IMR-90 (cell line): ENCODE data around the gene CFAP210. TPM values are rescaled to one million over a fixed set of nuclear protein-coding genes. Genes with fewer than 3 reads are reported as not detected.
"Not testable (repeated sequence)": the region's sequence is repeated elsewhere in the genome, so short reads cannot be mapped to it uniquely, and the experiment has no call there.

Experiments
- ATAC-seq: fragments of 200-7000 bp; cut with Tn5 transposase; 2 replicates; pipeline ENCODE4 v1.9.1; 2020; ENCODE audit warnings: low read depth, mild to moderate bottlenecking, moderate library complexity
- BruUV-seq: library from RNA; stranded (reverse); fragments of 400-500 nt; replicated peaks from 2 replicates; lab custom pipeline; 2021; lab: Mats Ljungman, UMichigan
- CTCF ChIA-PET: fragments of 300-600 bp; formaldehyde crosslinking; extraction: SDS; loops from one replicate; lab custom pipeline; 2021; ENCODE audit warnings: antibody characterized with exemption; lab: Yijun Ruan, JAX
- POLR2A ChIA-PET: fragments of 300-600 bp; sonication (Branson Sonifier 250); formaldehyde crosslinking; loops from one replicate; lab custom pipeline; 2022; ENCODE audit warnings: antibody characterized with exemption; ENCODE audit not compliant: unreplicated experiment; lab: Charles Lee
- DNase-seq: peaks from one replicate; pipeline ENCODE4 v3.0.0; 2013
- H2AFZ ChIP-seq: replicated peaks from 2 replicates; pipeline ENCODE3; 2013; ENCODE audit warnings: low read length, mild to moderate bottlenecking; ENCODE audit not compliant: poor library complexity
- H2AK5ac ChIP-seq: 2 replicates; pipeline ENCODE4 v1.6.1; 2013; ENCODE audit warnings: low read depth, low read length, inconsistent platforms
- H2AK9ac ChIP-seq: replicated peaks from 2 replicates; pipeline ENCODE3; 2013; ENCODE audit warnings: mild to moderate bottlenecking, low read depth, low read length, moderate library complexity; ENCODE audit not compliant: poor library complexity
- H2BK120ac ChIP-seq: 2 replicates; pipeline ENCODE4 v1.6.1; 2013; ENCODE audit warnings: low read depth, low read length, inconsistent platforms
- H2BK15ac ChIP-seq: 3 replicates; pipeline ENCODE4 v1.6.1; 2013; ENCODE audit warnings: low read depth, low read length, inconsistent platforms
- H2BK20ac ChIP-seq: 2 replicates; pipeline ENCODE4 v1.6.1; 2013; ENCODE audit warnings: low read depth, mild to moderate bottlenecking, inconsistent platforms, low read length, moderate library complexity
- H2BK5ac ChIP-seq: 2 replicates; pipeline ENCODE4 v1.6.1; 2013; ENCODE audit warnings: mild to moderate bottlenecking, low read depth, low read length, inconsistent platforms; ENCODE audit not compliant: poor library complexity, severe bottlenecking
- H3K14ac ChIP-seq: replicated peaks from 2 replicates; pipeline ENCODE4 v1.6.1; 2013; ENCODE audit warnings: low read depth, low read length, inconsistent platforms
- H3K18ac ChIP-seq: 2 replicates; pipeline ENCODE4 v1.6.1; 2013; ENCODE audit warnings: low read depth, low read length, control low read depth
- H3K23ac ChIP-seq: 2 replicates; pipeline ENCODE4 v1.6.1; 2013; ENCODE audit warnings: low read depth, low read length, inconsistent platforms
- H3K27ac ChIP-seq: 2 replicates; pipeline ENCODE4 v1.5.1; 2013; ENCODE audit warnings: mild to moderate bottlenecking, control low read depth, low read length; ENCODE audit not compliant: insufficient read depth
- H3K27me3 ChIP-seq: 2 replicates; pipeline ENCODE4 v1.6.1; 2013; ENCODE audit warnings: low read length; ENCODE audit not compliant: control insufficient read depth, insufficient read depth
- H3K36me3 ChIP-seq: 2 replicates; pipeline ENCODE4 v1.6.1; 2013; ENCODE audit warnings: low read length, mixed read lengths; ENCODE audit not compliant: control insufficient read depth, insufficient read depth
- H3K4ac ChIP-seq: 2 replicates; pipeline ENCODE4 v1.6.1; 2013; ENCODE audit warnings: low read depth, low read length, inconsistent platforms
- H3K4me1 ChIP-seq: 2 replicates; pipeline ENCODE4 v1.6.1; 2013; ENCODE audit warnings: low read length, mixed read lengths; ENCODE audit not compliant: control insufficient read depth, insufficient read depth
- H3K4me2 ChIP-seq: 2 replicates; pipeline ENCODE4 v1.6.1; 2013; ENCODE audit warnings: low read depth, mild to moderate bottlenecking, control low read depth, low read length, moderate library complexity
- H3K4me3 ChIP-seq: 2 replicates; pipeline ENCODE4 v1.5.1; 2013; ENCODE audit warnings: low read depth, mild to moderate bottlenecking, control low read depth, low read length, moderate library complexity; ENCODE audit not compliant: insufficient read depth
- H3K56ac ChIP-seq: 2 replicates; pipeline ENCODE4 v1.6.1; 2013; ENCODE audit warnings: low read length, inconsistent platforms; ENCODE audit not compliant: insufficient read depth; ENCODE audit errors: extremely low read depth
- H3K79me1 ChIP-seq, 2 experiments: 2 replicates each; pipeline ENCODE4 v1.6.1; 2013; ENCODE audit warnings: low read length in 2 of 2, inconsistent platforms in 1 of 2, low read depth in 1 of 2
- H3K9ac ChIP-seq: 2 replicates; pipeline ENCODE4 v1.6.1; 2013; ENCODE audit warnings: low read depth, low read length, control low read depth
- H3K9me1 ChIP-seq: 2 replicates; pipeline ENCODE4 v1.6.1; 2013; ENCODE audit warnings: low read length, inconsistent platforms; ENCODE audit not compliant: insufficient read depth
- H3K9me3 ChIP-seq: 2 replicates; pipeline ENCODE4 v1.6.1; 2013; ENCODE audit warnings: low read length; ENCODE audit not compliant: control insufficient read depth, insufficient read depth
- H4K20me1 ChIP-seq: 2 replicates; pipeline ENCODE4 v1.6.1; 2013; ENCODE audit warnings: low read length, inconsistent platforms; ENCODE audit not compliant: insufficient read depth
- H4K5ac ChIP-seq: 2 replicates; pipeline ENCODE4 v1.6.1; 2013; ENCODE audit warnings: mild to moderate bottlenecking, low read depth, low read length, control low read depth
- H4K8ac ChIP-seq, 2 experiments: 2 replicates each; pipeline ENCODE4 v1.6.1; 2013; ENCODE audit warnings: low read depth in 2 of 2, low read length in 2 of 2, control low read depth in 1 of 2, inconsistent platforms in 1 of 2
- H4K91ac ChIP-seq: 2 replicates; pipeline ENCODE4 v1.6.1; 2013; ENCODE audit warnings: low read depth, low read length, inconsistent platforms; ENCODE audit not compliant: insufficient read depth
- WGBS, 2 experiments: methylation state at CpG; one replicate each; pipeline versions ENCODE4 v1.1.5 to v1.1.7; 2013; ENCODE audit warnings: missing lambda C conversion rate in 2 of 2; ENCODE audit not compliant: insufficient read length in 1 of 2; ENCODE audit errors: extremely low coverage in 2 of 2; 5-methylcytosine and 5-hydroxymethylcytosine counted together
- dilution Hi-C: fragments of 300-500 bp; cut with HindIII; formaldehyde crosslinking; loops from one replicate; pipeline ENCODE4 v1.14.3; 2018; ENCODE audit warnings: low sequenced_read_pairs; ENCODE audit not compliant: unreplicated experiment
- in situ Hi-C: fragments of 300-500 bp; cut with MboI; formaldehyde crosslinking; loops from 3 replicates; pipeline ENCODE4 v1.14.3; 2019; ENCODE audit warnings: low sequenced_read_pairs, inconsistent platforms, mixed read lengths
- intact Hi-C: fragments of 100-400 bp; cut with micrococcal nuclease; formaldehyde crosslinking; loops from 2 replicates; pipeline ENCODE4 v1.10.0; 2022
- microRNA-seq, 2 experiments: library from miRNA; stranded (forward) in 1 of 2; unstranded in 1 of 2; fragments of 10-50 nt in 1 of 2; fragments of <30 nt in 1 of 2; gene quantifications in 1 of 2; microRNA quantifications in 1 of 2; one replicate each; pipeline versions ENCODE3 to v1.1.0; 2013 to 2020; ENCODE audit not compliant: insufficient read depth in 1 of 2, insufficient read length in 1 of 2, unreplicated experiment in 1 of 2
- polyA plus RNA-seq, 3 experiments: library from polyadenylated mRNA; depleted of rRNA; stranded (reverse); fragments of >200 nt; gene quantifications; 2 replicates each; pipeline ENCODE4 v1.2.3, GENCODE V29; 2012; ENCODE audit warnings: low replicate concordance in 1 of 3
- small RNA-seq, 5 experiments: library from RNA; depleted of rRNA; stranded (forward); fragments of <200 nt; gene quantifications; one replicate each; pipeline ENCODE3, GENCODE V24; 2012
- total RNA-seq: library from RNA; depleted of rRNA; stranded (reverse); fragments of >200 nt; gene quantifications from 2 replicates; pipeline ENCODE4 v1.2.3, GENCODE V29; 2012; rRNA removed

CFAP210 gene
- total and polyA plus RNA-seq, 2 of the 4 experiments (the other 2 are of a cell fraction) = not detected

GRCh38 chr2:169596546-169596945, 97.7 kb downstream of the CFAP210 start:
- H3K14ac ChIP-seq, dilution Hi-C loops, POLR2A ChIA-PET, H3K36me3 ChIP-seq, H3K4me3 ChIP-seq, H2BK20ac ChIP-seq, H3K4me1 ChIP-seq, ATAC-seq, H4K5ac ChIP-seq, BruUV-seq, H2AK9ac ChIP-seq, in situ Hi-C loops, H2AK5ac ChIP-seq, H2BK15ac ChIP-seq, H3K4ac ChIP-seq, H3K9ac ChIP-seq, H2BK120ac ChIP-seq, H2BK5ac ChIP-seq, H4K91ac ChIP-seq, DNase-seq, H3K18ac ChIP-seq, intact Hi-C loops, H3K56ac ChIP-seq, H3K23ac ChIP-seq, H3K9me3 ChIP-seq, H2AFZ ChIP-seq, H3K27me3 ChIP-seq, H3K9me1 ChIP-seq, H3K27ac ChIP-seq, H3K4me2 ChIP-seq, H4K8ac ChIP-seq: not testable (repeated sequence)
- CTCF ChIA-PET = interaction anchor here (0.6 kb wide), 1 partner anchor 36 kb away, joined by 4 read pairs; no protein-coding TSS in a partner anchor
- WGBS, 2 experiments = 80% methylated on average over 1 of the region's 7 CpGs; no CpG with 5 or more reads in 1 of the 2 experiments
- Histone ChIP-seq H4K20me1 (peaks cover 25% of the 10 kb centered on the region), H3K79me1 (peaks cover 2 to 24% of the 10 kb centered on the region in 2 experiments; a peak in 3 of 4 replicates)

Small RNAs within 50 kb of the gene (microRNA-seq; reads per million reads assigned to microRNA genes)
- gene RF00432 (ENCODE audit: insufficient read depth, insufficient read length) = not detected

Small RNAs within 50 kb of the gene (small RNA-seq; reads per million reads assigned to genes)
- gene RF00432 = 0 to 0.04 (median 0) reads per million in 5 experiments

Other genes with a start within 250 kb of the CFAP210 start
- 1.4 and 1.9 TPM in 2 replicates for gene BBS5, start 214.9 kb downstream of the CFAP210 start, total RNA-seq
- gene BBS5, start 214.9 kb downstream of the CFAP210 start, polyA plus RNA-seq (2012; rRNA removed) = 4.1 and 4.4 TPM in 2 replicates
- gene KLHL41, start 184.7 kb downstream of the CFAP210 start, total RNA-seq = 0.18 and 0.28 TPM in 2 replicates
- gene KLHL41, start 184.7 kb downstream of the CFAP210 start, polyA plus RNA-seq (2012; rRNA removed) = 0.10 TPM in 2 replicates
- gene FASTKD1, start 120.5 kb downstream of the CFAP210 start, total RNA-seq = 11.5 and 16.9 TPM in 2 replicates
- gene FASTKD1, start 120.5 kb downstream of the CFAP210 start, polyA plus RNA-seq (2012; rRNA removed) = 8.2 and 11.4 TPM in 2 replicates
- gene PPIG, start 110.1 kb downstream of the CFAP210 start, total RNA-seq = 10.4 and 30.8 TPM in 2 replicates
- 16.7 TPM in 2 replicates for gene PPIG, start 110.1 kb downstream of the CFAP210 start, polyA plus RNA-seq (2012; rRNA removed)
- 0.54 and 0.56 TPM in 2 replicates for gene PHOSPHO2, start 64 bp upstream of the CFAP210 start, total RNA-seq
- gene PHOSPHO2, start 64 bp upstream of the CFAP210 start, polyA plus RNA-seq (2012; rRNA removed) = 0.46 and 0.48 TPM in 2 replicates
- 6.3 and 6.4 TPM in 2 replicates for gene KLHL23, start 39.4 kb upstream of the CFAP210 start, total RNA-seq
- 2.1 and 2.6 TPM in 2 replicates for gene KLHL23, start 39.4 kb upstream of the CFAP210 start, polyA plus RNA-seq (2012; rRNA removed)
- gene SSB, start 104.5 kb upstream of the CFAP210 start, total RNA-seq = 41.2 and 137 TPM in 2 replicates
- 65.5 and 75.5 TPM in 2 replicates for gene SSB, start 104.5 kb upstream of the CFAP210 start, polyA plus RNA-seq (2012; rRNA removed)
- 49.8 and 81.9 TPM in 2 replicates for gene METTL5, start 130.5 kb upstream of the CFAP210 start, total RNA-seq
- 31.7 and 38.3 TPM in 2 replicates for gene METTL5, start 130.5 kb upstream of the CFAP210 start, polyA plus RNA-seq (2012; rRNA removed)
- gene UBR3, start 133.0 kb upstream of the CFAP210 start, total RNA-seq = 33.9 and 51.9 TPM in 2 replicates
- 7.3 and 10.0 TPM in 2 replicates for gene UBR3, start 133.0 kb upstream of the CFAP210 start, polyA plus RNA-seq (2012; rRNA removed)